Lower leg skin (tissue), 3 donors: ENCODE data around the gene ANKS1A.

Experiments
- POLR2A ChIP-seq, 2 donors: fragments of 450-650 bp; IDR thresholded peaks; one replicate each; pipeline ENCODE4 v1.6.1; 2016 to 2017; ENCODE audit warnings: antibody characterized with exemption in 2 of 2, mild to moderate bottlenecking in 1 of 2, moderate library complexity in 1 of 2
- TF ChIP-seq, protein P1 (sequence below), 3 donors: fragments of 450-650 bp; IDR thresholded peaks; one replicate each; pipeline ENCODE4 v1.5.1; 2016; ENCODE audit warnings: antibody characterized with exemption in 3 of 3, mild to moderate bottlenecking in 3 of 3, moderate library complexity in 2 of 3

GRCh38 chr6:34860776-34861175, 28.3 kb upstream of the ANKS1A start:
- TF ChIP-seq, protein P1, sequence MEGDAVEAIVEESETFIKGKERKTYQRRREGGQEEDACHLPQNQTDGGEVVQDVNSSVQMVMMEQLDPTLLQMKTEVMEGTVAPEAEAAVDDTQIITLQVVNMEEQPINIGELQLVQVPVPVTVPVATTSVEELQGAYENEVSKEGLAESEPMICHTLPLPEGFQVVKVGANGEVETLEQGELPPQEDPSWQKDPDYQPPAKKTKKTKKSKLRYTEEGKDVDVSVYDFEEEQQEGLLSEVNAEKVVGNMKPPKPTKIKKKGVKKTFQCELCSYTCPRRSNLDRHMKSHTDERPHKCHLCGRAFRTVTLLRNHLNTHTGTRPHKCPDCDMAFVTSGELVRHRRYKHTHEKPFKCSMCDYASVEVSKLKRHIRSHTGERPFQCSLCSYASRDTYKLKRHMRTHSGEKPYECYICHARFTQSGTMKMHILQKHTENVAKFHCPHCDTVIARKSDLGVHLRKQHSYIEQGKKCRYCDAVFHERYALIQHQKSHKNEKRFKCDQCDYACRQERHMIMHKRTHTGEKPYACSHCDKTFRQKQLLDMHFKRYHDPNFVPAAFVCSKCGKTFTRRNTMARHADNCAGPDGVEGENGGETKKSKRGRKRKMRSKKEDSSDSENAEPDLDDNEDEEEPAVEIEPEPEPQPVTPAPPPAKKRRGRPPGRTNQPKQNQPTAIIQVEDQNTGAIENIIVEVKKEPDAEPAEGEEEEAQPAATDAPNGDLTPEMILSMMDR (IDR thresholded peaks at IDR 0.05): no peak
- TF ChIP-seq POLR2A (IDR thresholded peaks at IDR 0.05): no peak
